ENCODE data around the gene HAUS8. TPM values are rescaled to one million over a fixed set of nuclear protein-coding genes. Genes with fewer than 3 reads are reported as not detected.
"Not testable (repeated sequence)": the region's sequence is repeated elsewhere in the genome, so short reads cannot be mapped to it uniquely, and the experiment has no call there.

The HAUS8 gene
- total RNA-seq, 2 experiments from 2014 or later, result 50.7 to 51.7 TPM

- Mint-ChIP-seq H3K27ac (no peak overlapping the region), H3K4me3 (no peak overlapping the region), H3K9me3 (no peaks in the 10 kb centered on the region), H3K36me3 (no peaks in the 10 kb centered on the region), H3K4me1 (peaks cover 3% of the 10 kb centered on the region), H3K27me3 (peaks cover 6% of the 10 kb centered on the region)
- ATAC-seq (ENCODE audit: low read depth), result no peak
- no peak for DNase-seq
- POLR2A ChIA-PET, result no interaction called here
Measured at GRCh38 chr19:17035842-17036424, 39.3 kb downstream of the HAUS8 start.

GRCh38 chr19:17031741-17032140, 43.5 kb downstream of the HAUS8 start:
- peaks cover 26% of the 10 kb centered on the region for H3K27me3 Mint-ChIP-seq
- no peak for DNase-seq
- H3K4me1 Mint-ChIP-seq, result peaks cover 3% of the 10 kb centered on the region
- no peaks in the 10 kb centered on the region for H3K36me3 Mint-ChIP-seq
- H3K9me3 Mint-ChIP-seq, result no peaks in the 10 kb centered on the region
- ATAC-seq (ENCODE audit: low read depth), result no peak
- H3K4me3 Mint-ChIP-seq, result no peak overlapping the region
- no peak overlapping the region for H3K27ac Mint-ChIP-seq
- POLR2A ChIA-PET, result interaction anchor here (0.6 kb wide), 1 partner anchor 15 kb away, joined by 3 read pairs; no protein-coding TSS in a partner anchor

GRCh38 chr19:17027535-17027975, 47.7 kb downstream of the HAUS8 start:
- H3K4me3 Mint-ChIP-seq, result no peak overlapping the region
- POLR2A ChIA-PET, result no interaction called here
- no peak for DNase-seq
- H3K9me3 Mint-ChIP-seq, result peaks cover 10% of the 10 kb centered on the region
- no peak overlapping the region for H3K27ac Mint-ChIP-seq
- H3K27me3 Mint-ChIP-seq, result peaks cover 48% of the 10 kb centered on the region
- peaks cover 4% of the 10 kb centered on the region for H3K36me3 Mint-ChIP-seq
- ATAC-seq (ENCODE audit: low read depth), result no peak
- H3K4me1 Mint-ChIP-seq, result no peaks in the 10 kb centered on the region

DNA sequence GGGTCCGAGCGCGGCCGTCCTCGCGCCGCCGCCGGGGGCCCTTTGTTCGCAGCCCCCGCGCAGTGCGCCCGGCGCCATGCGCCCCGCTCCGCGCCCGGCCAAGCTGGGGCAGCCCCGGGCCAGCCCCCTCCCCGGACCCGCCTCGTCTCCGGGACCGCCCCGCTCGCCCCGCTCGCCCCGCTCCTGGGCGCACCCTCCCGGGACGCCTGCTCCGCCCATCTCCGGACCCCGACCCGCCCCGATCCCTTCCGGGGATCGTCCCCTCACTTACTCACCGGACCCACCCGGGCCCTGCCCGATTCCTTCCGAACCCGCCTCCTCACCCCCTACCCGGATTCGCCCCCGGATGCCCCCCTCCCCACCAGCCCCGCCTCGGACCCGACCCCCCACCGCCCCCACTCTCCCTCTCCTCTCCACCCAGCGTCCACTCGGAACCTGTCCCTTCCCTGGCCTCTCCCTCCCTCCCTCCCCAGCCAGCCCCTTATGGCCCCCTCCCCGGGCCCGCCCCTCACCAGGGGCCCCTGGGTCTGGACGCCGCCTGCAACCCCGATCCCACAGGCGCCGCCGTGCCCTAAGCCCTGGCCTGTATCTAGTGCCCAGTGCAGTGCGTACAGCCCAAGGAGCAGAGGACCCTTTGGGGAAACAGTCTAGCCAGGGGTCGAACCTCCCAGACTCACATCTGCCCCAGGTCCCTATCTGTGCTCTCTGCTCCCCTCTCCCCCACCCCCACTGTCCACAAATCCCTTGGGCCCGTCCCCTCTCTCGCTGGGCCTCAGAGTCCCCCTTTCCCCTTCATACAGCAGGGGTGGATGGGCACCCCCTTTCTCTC, 48.3 kb downstream of the HAUS8 start, which contains the start of gene CPAMD8:
Gene CPAMD8, minus strand, starts transcription at position 105 of the 829 bp plus-strand sequence. CDS start 168 bp downstream, outside the sequence.
- H3K4me3 Mint-ChIP-seq, result no peak within 1 kb of the TSS
- ATAC-seq (ENCODE audit: low read depth), result no peak
- peaks cover 13% of the 10 kb centered on the region for H3K9me3 Mint-ChIP-seq
- no peak for DNase-seq
- POLR2A ChIA-PET, result no interaction called here
- no peak within 1 kb of the TSS for H3K27ac Mint-ChIP-seq
- no peaks in the 10 kb centered on the region for H3K4me1 Mint-ChIP-seq
- H3K36me3 Mint-ChIP-seq, result peaks cover 4% of the 10 kb centered on the region
- H3K27me3 Mint-ChIP-seq, result peaks cover 44% of the 10 kb centered on the region

DNA sequence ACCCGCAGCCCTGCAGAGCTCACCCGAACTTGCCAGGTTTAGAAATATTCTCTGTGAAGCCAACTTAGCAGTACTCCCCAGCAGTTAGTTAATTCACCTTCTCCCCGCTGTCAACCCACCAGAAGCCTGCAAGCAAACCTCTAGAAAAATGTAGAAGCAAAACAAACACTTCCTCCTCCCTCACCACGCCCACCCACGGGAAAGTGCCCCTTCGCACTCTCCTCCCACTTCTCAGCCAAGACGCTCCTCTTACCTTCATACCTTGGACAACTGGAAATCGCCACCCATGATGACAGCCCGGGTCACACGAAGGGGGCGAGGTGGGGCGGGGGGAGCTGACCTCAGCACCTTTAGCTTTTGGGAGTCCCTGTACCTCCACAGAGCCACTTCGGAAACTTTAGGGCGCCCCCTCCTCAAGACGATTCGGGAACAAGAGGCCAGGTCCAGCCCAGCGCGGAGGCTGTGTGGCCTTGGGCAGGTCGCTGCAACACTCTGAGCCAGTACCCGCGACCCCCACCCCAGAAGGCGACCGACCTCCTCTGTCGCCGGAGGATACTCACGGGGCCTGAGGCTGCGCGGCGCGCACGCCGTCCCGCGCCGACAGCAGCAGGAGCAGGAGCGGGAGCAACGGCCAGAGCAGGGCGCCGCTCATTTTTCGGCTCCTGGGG, 49.1 kb downstream of the HAUS8 start:
- ATAC-seq (ENCODE audit: low read depth) (no peak), DNase-seq (no peak)
- no peaks in the 10 kb centered on the region for H3K4me1 Mint-ChIP-seq
- H3K27ac Mint-ChIP-seq, result no peak overlapping the region
- H3K27me3 Mint-ChIP-seq, result peaks cover 44% of the 10 kb centered on the region
- POLR2A ChIA-PET, result no interaction called here
- H3K9me3 Mint-ChIP-seq, result peaks cover 13% of the 10 kb centered on the region
- H3K4me3 Mint-ChIP-seq, result no peak overlapping the region
- peaks cover 4% of the 10 kb centered on the region for H3K36me3 Mint-ChIP-seq

DNA sequence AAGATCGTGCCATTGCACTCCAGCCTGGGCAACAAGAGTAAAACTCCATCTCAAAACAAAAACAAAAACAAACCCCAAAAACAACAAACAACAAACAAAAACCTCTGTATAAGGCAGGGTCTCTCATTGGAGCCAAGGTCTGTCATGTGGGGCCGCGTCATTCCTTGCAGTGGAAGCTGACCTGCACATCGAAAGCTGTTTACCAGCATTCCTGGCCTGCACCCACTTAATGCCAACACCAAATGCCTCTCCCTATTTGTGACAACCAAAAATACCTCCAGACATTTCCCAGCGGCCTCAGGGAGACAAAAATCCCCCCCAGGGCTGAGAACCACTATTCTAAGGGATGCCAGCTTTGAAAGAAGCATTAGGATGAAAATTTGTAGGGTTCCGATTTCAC, 49.9 kb downstream of the HAUS8 start:
- Mint-ChIP-seq H3K9me3 (peaks cover 13% of the 10 kb centered on the region), H3K36me3 (peaks cover 4% of the 10 kb centered on the region), H3K4me3 (no peak overlapping the region), H3K27me3 (peaks cover 42% of the 10 kb centered on the region), H3K4me1 (no peaks in the 10 kb centered on the region), H3K27ac (no peak overlapping the region)
- DNase-seq (no peak), ATAC-seq (ENCODE audit: low read depth) (no peak)
- POLR2A ChIA-PET, result no interaction called here

- peaks cover 41% of the 10 kb centered on the region for H3K27me3 Mint-ChIP-seq
- H3K4me1 Mint-ChIP-seq; POLR2A ChIA-PET; H3K4me3 Mint-ChIP-seq; ATAC-seq (ENCODE audit: low read depth); H3K27ac Mint-ChIP-seq; H3K36me3 Mint-ChIP-seq; DNase-seq: not testable (repeated sequence)
- H3K9me3 Mint-ChIP-seq, result peaks cover 13% of the 10 kb centered on the region
Measured at GRCh38 chr19:17024941-17025340, 50.3 kb downstream of the HAUS8 start.

DNA sequence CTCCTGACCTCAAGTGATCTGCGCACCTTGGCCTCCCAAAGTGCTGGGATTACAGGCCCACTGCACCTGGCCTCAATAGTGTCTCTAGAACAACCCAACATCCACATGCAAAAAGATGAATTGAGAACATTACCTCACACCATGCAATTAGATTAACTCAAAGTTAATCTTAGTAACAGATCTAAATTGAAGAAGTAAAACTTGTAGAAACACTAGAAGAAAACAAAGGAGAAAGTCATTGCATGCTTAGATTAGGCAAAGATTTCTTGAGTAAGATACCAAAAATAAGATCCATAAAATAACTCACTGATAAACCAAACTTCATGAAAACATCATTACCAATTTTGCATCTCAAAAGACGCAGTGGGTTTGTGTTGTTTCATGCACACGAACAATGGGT, 51.4 kb downstream of the HAUS8 start:
- H3K36me3 Mint-ChIP-seq, result peaks cover 4% of the 10 kb centered on the region
- ATAC-seq (ENCODE audit: low read depth) (no peak), DNase-seq (no peak)
- POLR2A ChIA-PET, result no interaction called here
- no peak overlapping the region for H3K4me3 Mint-ChIP-seq
- H3K9me3 Mint-ChIP-seq, result peaks cover 13% of the 10 kb centered on the region
- peaks cover 36% of the 10 kb centered on the region for H3K27me3 Mint-ChIP-seq
- H3K27ac Mint-ChIP-seq, result no peak overlapping the region
- no peaks in the 10 kb centered on the region for H3K4me1 Mint-ChIP-seq

GRCh38 chr19:17022738-17023137, 52.5 kb downstream of the HAUS8 start:
- no peak overlapping the region for H3K27ac Mint-ChIP-seq
- ATAC-seq (ENCODE audit: low read depth), result no peak
- peaks cover 29% of the 10 kb centered on the region for H3K27me3 Mint-ChIP-seq
- H3K36me3 Mint-ChIP-seq, result peaks cover 4% of the 10 kb centered on the region
- H3K4me1 Mint-ChIP-seq, result no peaks in the 10 kb centered on the region
- peaks cover 13% of the 10 kb centered on the region for H3K9me3 Mint-ChIP-seq
- POLR2A ChIA-PET, result no interaction called here
- no peak for DNase-seq
- H3K4me3 Mint-ChIP-seq, result no peak overlapping the region

DNA sequence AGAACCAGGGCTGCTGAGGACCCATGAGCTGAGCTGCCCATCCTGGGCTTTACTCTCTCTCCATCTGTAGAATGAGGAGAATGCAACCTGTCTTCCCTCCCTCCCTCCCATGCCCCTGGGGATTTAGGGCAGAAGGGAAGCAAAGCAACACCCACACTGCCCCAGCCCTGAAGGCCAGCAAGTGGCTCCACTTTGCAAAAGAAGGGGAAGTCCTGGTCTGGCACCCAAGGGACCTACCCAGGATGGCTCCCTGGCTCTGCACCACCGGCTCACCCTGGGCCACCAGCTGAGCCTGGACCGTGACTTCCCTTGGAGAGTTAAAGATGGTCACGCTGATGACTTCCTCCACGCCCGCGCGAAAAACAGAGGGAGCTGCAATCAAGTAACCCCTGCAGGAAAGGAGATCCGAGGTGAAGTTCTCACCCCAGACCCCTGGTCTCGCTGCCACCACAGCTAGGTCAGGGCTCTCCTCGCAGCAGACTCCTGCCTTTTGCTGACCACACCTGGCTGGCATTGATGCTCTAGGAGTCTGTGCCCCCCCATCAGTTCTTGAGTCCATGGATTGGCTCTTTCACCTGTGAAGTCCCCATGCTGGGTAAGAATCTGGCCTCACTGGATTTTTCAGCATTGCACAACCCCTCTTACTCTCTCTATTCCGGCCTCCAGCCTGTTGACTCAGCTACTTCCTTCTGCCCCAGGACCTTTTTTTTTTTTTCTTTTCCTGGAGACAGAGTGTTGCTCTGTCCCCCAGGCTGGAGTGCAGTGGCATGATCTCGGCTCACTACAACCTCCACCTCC, 53.3 kb downstream of the HAUS8 start:
- POLR2A ChIA-PET, result no interaction called here
- Mint-ChIP-seq H3K9me3 (peaks cover 13% of the 10 kb centered on the region), H3K27me3 (peaks cover 24% of the 10 kb centered on the region), H3K36me3 (peaks cover 4% of the 10 kb centered on the region), H3K4me3 (no peak overlapping the region), H3K4me1 (no peaks in the 10 kb centered on the region), H3K27ac (no peak overlapping the region)
- DNase-seq, result no peak
- no peak for ATAC-seq (ENCODE audit: low read depth)

DNA sequence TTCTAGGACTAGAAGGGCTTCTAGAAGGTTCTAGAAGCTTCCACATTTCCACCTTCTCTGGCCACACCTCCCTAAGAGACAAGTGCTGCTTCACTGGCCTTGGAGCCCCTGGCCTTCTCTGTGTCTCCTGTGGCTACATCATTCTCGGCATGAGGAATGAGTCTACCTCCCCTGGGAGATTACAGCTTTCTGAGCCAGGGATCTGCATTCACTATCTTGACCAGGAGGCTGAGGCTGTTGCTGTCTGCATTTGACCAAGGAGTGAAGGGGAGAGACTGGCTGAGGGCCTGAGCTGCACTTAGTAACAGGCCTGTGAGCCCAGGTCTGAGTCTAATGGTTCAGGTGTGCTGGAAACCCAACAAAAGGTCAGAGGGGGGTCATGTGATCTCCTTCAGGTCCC, 53.9 kb downstream of the HAUS8 start:
- no peaks in the 10 kb centered on the region for H3K4me1 Mint-ChIP-seq
- no peak for DNase-seq
- no peak overlapping the region for H3K4me3 Mint-ChIP-seq
- no peak for ATAC-seq (ENCODE audit: low read depth)
- peaks cover 4% of the 10 kb centered on the region for H3K36me3 Mint-ChIP-seq
- no peak overlapping the region for H3K27ac Mint-ChIP-seq
- H3K9me3 Mint-ChIP-seq, result peaks cover 13% of the 10 kb centered on the region
- POLR2A ChIA-PET, result no interaction called here
- peaks cover 24% of the 10 kb centered on the region for H3K27me3 Mint-ChIP-seq

GRCh38 chr19:17020823-17021222, 54.4 kb downstream of the HAUS8 start:
- POLR2A ChIA-PET, result no interaction called here
- H3K4me3 Mint-ChIP-seq, result no peak overlapping the region
- DNase-seq (no peak), ATAC-seq (ENCODE audit: low read depth) (no peak)
- peaks cover 19% of the 10 kb centered on the region for H3K27me3 Mint-ChIP-seq
- no peaks in the 10 kb centered on the region for H3K4me1 Mint-ChIP-seq
- H3K27ac Mint-ChIP-seq, result no peak overlapping the region
- peaks cover 4% of the 10 kb centered on the region for H3K36me3 Mint-ChIP-seq
- peaks cover 13% of the 10 kb centered on the region for H3K9me3 Mint-ChIP-seq

- no peak for ATAC-seq (ENCODE audit: low read depth)
- no peak for DNase-seq
- Mint-ChIP-seq H3K36me3 (peaks cover 4% of the 10 kb centered on the region), H3K4me1 (no peaks in the 10 kb centered on the region), H3K27ac (no peak overlapping the region), H3K27me3 (peaks cover 16% of the 10 kb centered on the region), H3K9me3 (peaks cover 13% of the 10 kb centered on the region), H3K4me3 (no peak overlapping the region)
- POLR2A ChIA-PET, result no interaction called here
Measured at GRCh38 chr19:17020385-17020784, 54.9 kb downstream of the HAUS8 start.

Data from activated naive CD8-positive, alpha-beta T cell treated with anti-CD3 and anti-CD28 coated beads, Interleukin-2, amount 10 ng/mL, durations not matched to agents 7 days and 5 days (primary cell).